WTC11 (cell line): ENCODE measurements around the gene PROC. TPM values are rescaled to one million over a fixed set of nuclear protein-coding genes. Genes with fewer than 3 reads are reported as not detected.

Experiments used
- ATAC-seq: fragments of 200-7000 bp; cut with Tn5 transposase; 2 replicates; pipeline ENCODE4 v1.10.0; 2021; ENCODE audit warnings: mild to moderate bottlenecking, moderate library complexity
- CTCF ChIA-PET: fragments of 300-600 bp; sonication (Branson Sonifier 250); formaldehyde crosslinking; loops from one replicate; lab custom pipeline; 2021; ENCODE audit warnings: antibody characterized with exemption; lab: Charles Lee
- POLR2A ChIA-PET: fragments of 350-600 bp; sonication (Branson Sonifier 250); formaldehyde crosslinking; loops from one replicate; lab custom pipeline; 2021; ENCODE audit warnings: antibody characterized with exemption; lab: Charles Lee
- DNase-seq: peaks from one replicate; pipeline ENCODE4 v3.0.0; 2021; ENCODE audit warnings: low spot score
- H3K27ac Mint-ChIP-seq: 2 replicates; pipeline ENCODE4 v1.8.0; 2021; ENCODE audit warnings: mixed read lengths
- H3K27me3 Mint-ChIP-seq: 2 replicates; pipeline ENCODE4 v1.8.0; 2021; ENCODE audit warnings: low read depth, mild to moderate bottlenecking, moderate library complexity, mixed read lengths
- H3K36me3 Mint-ChIP-seq: 2 replicates; pipeline ENCODE4 v1.8.0; 2021; ENCODE audit warnings: mixed read lengths
- H3K4me1 Mint-ChIP-seq: 2 replicates; pipeline ENCODE4 v1.8.0; 2022; ENCODE audit warnings: mixed read lengths
- H3K4me3 Mint-ChIP-seq: 2 replicates; pipeline ENCODE4 v1.8.0; 2021; ENCODE audit warnings: mild to moderate bottlenecking, moderate library complexity, mixed read lengths
- H3K9me3 Mint-ChIP-seq: 2 replicates; pipeline ENCODE4 v1.8.0; 2021; ENCODE audit warnings: mixed read lengths
- ARID4B ChIP-seq: sonication (generic); formaldehyde crosslinking; IDR thresholded peaks from 2 replicates; pipeline ENCODE4 v1.8.0; 2023; ENCODE audit warnings: missing genetic modification reagents, mild to moderate bottlenecking, borderline replicate concordance
- CBFB ChIP-seq: sonication (generic); formaldehyde crosslinking; IDR thresholded peaks from 2 replicates; pipeline ENCODE4 v1.8.1; 2022; ENCODE audit warnings: mild to moderate bottlenecking, low read depth, missing genetic modification reagents
- E2F4 ChIP-seq: sonication (generic); formaldehyde crosslinking; IDR thresholded peaks from 2 replicates; pipeline ENCODE4 v1.8.1; 2022; ENCODE audit warnings: low read depth, mild to moderate bottlenecking, moderate library complexity, missing genetic modification reagents, borderline replicate concordance
- EMX1 ChIP-seq: fragments of 250-450 bp; sonication (Bioruptor Pico); IDR thresholded peaks from 2 replicates; pipeline ENCODE4 v1.8.0; 2021; ENCODE audit warnings: mild to moderate bottlenecking
- FOXJ3 ChIP-seq: sonication (generic); formaldehyde crosslinking; IDR thresholded peaks from 2 replicates; pipeline ENCODE4 v1.9.0; 2021; ENCODE audit warnings: missing genetic modification reagents, mild to moderate bottlenecking, borderline replicate concordance
- HMGXB4 ChIP-seq: sonication (generic); formaldehyde crosslinking; IDR thresholded peaks from 2 replicates; pipeline ENCODE4 v1.8.1; 2023; ENCODE audit warnings: mild to moderate bottlenecking, moderate library complexity, missing genetic modification reagents
- IRF2 ChIP-seq: sonication (generic); formaldehyde crosslinking; IDR thresholded peaks from 2 replicates; pipeline ENCODE4 v1.8.0; 2022; ENCODE audit warnings: low read depth, missing genetic modification reagents, borderline replicate concordance
- JAZF1 ChIP-seq: fragments of 250-450 bp; sonication (Bioruptor Pico); IDR thresholded peaks from 2 replicates; pipeline ENCODE4 v1.9.0; 2021; ENCODE audit warnings: moderate library complexity, mild to moderate bottlenecking, inconsistent platforms
- KAT7 ChIP-seq: sonication (generic); formaldehyde crosslinking; IDR thresholded peaks from 2 replicates; pipeline ENCODE4 v1.8.1; 2023; ENCODE audit warnings: missing genetic modification reagents, mild to moderate bottlenecking, borderline replicate concordance
- NFE2L1 ChIP-seq: sonication (generic); formaldehyde crosslinking; IDR thresholded peaks from 2 replicates; pipeline ENCODE4 v1.8.1; 2023; ENCODE audit warnings: missing genetic modification reagents
- NR1H2 ChIP-seq: sonication (generic); formaldehyde crosslinking; IDR thresholded peaks from 2 replicates; pipeline ENCODE4 v1.9.0; 2021; ENCODE audit warnings: mild to moderate bottlenecking, moderate library complexity, missing genetic modification reagents
- NR2C2 ChIP-seq: sonication (generic); formaldehyde crosslinking; IDR thresholded peaks from 2 replicates; pipeline ENCODE4 v1.8.0; 2022; ENCODE audit warnings: mild to moderate bottlenecking, missing genetic modification reagents
- SMAD3 ChIP-seq: sonication (generic); formaldehyde crosslinking; IDR thresholded peaks from 2 replicates; pipeline ENCODE4 v1.8.0; 2022; ENCODE audit warnings: missing genetic modification reagents, mild to moderate bottlenecking, borderline replicate concordance
- TCF7 ChIP-seq: sonication (generic); formaldehyde crosslinking; IDR thresholded peaks from 2 replicates; pipeline ENCODE4 v1.8.0; 2022; ENCODE audit warnings: mild to moderate bottlenecking, low read depth, missing genetic modification reagents, moderate library complexity
- TEAD1 ChIP-seq: sonication (generic); formaldehyde crosslinking; IDR thresholded peaks from 2 replicates; pipeline ENCODE4 v1.8.0; 2022; ENCODE audit warnings: mild to moderate bottlenecking, missing genetic modification reagents
- TP53 ChIP-seq: sonication (generic); formaldehyde crosslinking; IDR thresholded peaks from 2 replicates; pipeline ENCODE4 v1.8.1; 2023; ENCODE audit warnings: mild to moderate bottlenecking, missing genetic modification reagents
- ZNF138 ChIP-seq: sonication (generic); formaldehyde crosslinking; conservative IDR thresholded peaks from 2 replicates; pipeline ENCODE4 v1.8.1; 2022; ENCODE audit warnings: mild to moderate bottlenecking, moderate library complexity, missing genetic modification reagents
- ZNF263 ChIP-seq: sonication (generic); formaldehyde crosslinking; IDR thresholded peaks from 2 replicates; pipeline ENCODE4 v1.8.1; 2022; ENCODE audit warnings: low read depth, mild to moderate bottlenecking, moderate library complexity, missing genetic modification reagents
- ZNF281 ChIP-seq: sonication (generic); formaldehyde crosslinking; IDR thresholded peaks from 2 replicates; pipeline ENCODE4 v1.8.0; 2023; ENCODE audit warnings: mild to moderate bottlenecking, missing genetic modification reagents
- ZNF423 ChIP-seq: fragments of 250-450 bp; sonication (Bioruptor Pico); IDR thresholded peaks from 2 replicates; pipeline ENCODE4 v2.1.2; 2022; ENCODE audit warnings: mild to moderate bottlenecking, moderate library complexity
- ZSCAN18 ChIP-seq: fragments of 250-450 bp; sonication (Bioruptor Pico); IDR thresholded peaks from 2 replicates; pipeline ENCODE4 v2.1.2; 2022; ENCODE audit warnings: mild to moderate bottlenecking, moderate library complexity
- total RNA-seq: library from RNA; stranded (reverse); gene quantifications from 3 replicates; pipeline ENCODE4 v1.2.3, GENCODE V29; 2021
- TF ChIP-seq, protein P1 (sequence below): sonication (generic); formaldehyde crosslinking; IDR thresholded peaks from 2 replicates; pipeline ENCODE4 v1.8.1; 2023; ENCODE audit warnings: mild to moderate bottlenecking, missing genetic modification reagents
- TF ChIP-seq, protein P2 (sequence below): sonication (generic); formaldehyde crosslinking; IDR thresholded peaks from 2 replicates; pipeline ENCODE4 v1.8.1; 2023; ENCODE audit warnings: mild to moderate bottlenecking, missing genetic modification reagents, moderate library complexity

The PROC gene
- total RNA-seq, 1 experiment from 2014 or later: 0.59 TPM

GRCh38 chr2:127377262-127377661, 41.0 kb upstream of the PROC start:
- ATAC-seq (no peak), DNase-seq (no peak)
- POLR2A ChIA-PET: no interaction called here
- Mint-ChIP-seq H3K27ac (no peak overlapping the region), H3K9me3 (peaks cover 50% of the 10 kb centered on the region), H3K36me3 (peaks cover 48% of the 10 kb centered on the region), H3K27me3 (no peaks in the 10 kb centered on the region), H3K4me3 (no peak overlapping the region), H3K4me1 (peaks cover 2% of the 10 kb centered on the region; the same call in 1 of the 2 replicates)
- TF ChIP-seq SMAD3 (CRISPR knock-in tag) (no peak), HMGXB4 (CRISPR knock-in tag) (no peak), IRF2 (no peak), TP53 (no peak), ZNF263 (CRISPR knock-in tag) (no peak), TEAD1 (CRISPR knock-in tag) (no peak), FOXJ3 (no peak), EMX1 (CRISPR knock-in tag) (no peak), E2F4 (CRISPR knock-in tag) (no peak), JAZF1 (CRISPR knock-in tag) (no peak), NR2C2 (no peak), NFE2L1 (CRISPR knock-in tag) (no peak), NR1H2 (CRISPR knock-in tag) (no peak)
- CTCF ChIA-PET: no interaction called here

- Mint-ChIP-seq H3K27ac (no peak overlapping the region), H3K4me1 (no peaks in the 10 kb centered on the region), H3K27me3 (no peaks in the 10 kb centered on the region), H3K9me3 (peaks cover 35% of the 10 kb centered on the region), H3K36me3 (peaks cover 34% of the 10 kb centered on the region), H3K4me3 (no peak overlapping the region)
- ATAC-seq (no peak), DNase-seq (no peak)
- CTCF ChIA-PET: interaction anchor here (0.6 to 1.7 kb wide), 2 partner anchors 12 to 37 kb away, joined by 3 to 5 read pairs; no protein-coding TSS in a partner anchor
- POLR2A ChIA-PET: no interaction called here
- TF ChIP-seq KAT7 (no peak), ZSCAN18 (CRISPR knock-in tag) (no peak), JAZF1 (CRISPR knock-in tag) (no peak), ZNF423 (CRISPR knock-in tag) (no peak), CBFB (no peak), TCF7 (CRISPR knock-in tag) (no peak), ZNF138 (CRISPR knock-in tag) (no peak), ARID4B (CRISPR knock-in tag) (no peak), ZNF281 (CRISPR knock-in tag) (no peak), TEAD1 (CRISPR knock-in tag) (no peak)
- TF ChIP-seq, protein P1, sequence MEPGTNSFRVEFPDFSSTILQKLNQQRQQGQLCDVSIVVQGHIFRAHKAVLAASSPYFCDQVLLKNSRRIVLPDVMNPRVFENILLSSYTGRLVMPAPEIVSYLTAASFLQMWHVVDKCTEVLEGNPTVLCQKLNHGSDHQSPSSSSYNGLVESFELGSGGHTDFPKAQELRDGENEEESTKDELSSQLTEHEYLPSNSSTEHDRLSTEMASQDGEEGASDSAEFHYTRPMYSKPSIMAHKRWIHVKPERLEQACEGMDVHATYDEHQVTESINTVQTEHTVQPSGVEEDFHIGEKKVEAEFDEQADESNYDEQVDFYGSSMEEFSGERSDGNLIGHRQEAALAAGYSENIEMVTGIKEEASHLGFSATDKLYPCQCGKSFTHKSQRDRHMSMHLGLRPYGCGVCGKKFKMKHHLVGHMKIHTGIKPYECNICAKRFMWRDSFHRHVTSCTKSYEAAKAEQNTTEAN: no peak
- TF ChIP-seq, protein P2, sequence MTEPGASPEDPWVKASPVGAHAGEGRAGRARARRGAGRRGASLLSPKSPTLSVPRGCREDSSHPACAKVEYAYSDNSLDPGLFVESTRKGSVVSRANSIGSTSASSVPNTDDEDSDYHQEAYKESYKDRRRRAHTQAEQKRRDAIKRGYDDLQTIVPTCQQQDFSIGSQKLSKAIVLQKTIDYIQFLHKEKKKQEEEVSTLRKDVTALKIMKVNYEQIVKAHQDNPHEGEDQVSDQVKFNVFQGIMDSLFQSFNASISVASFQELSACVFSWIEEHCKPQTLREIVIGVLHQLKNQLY: no peak
Observed at GRCh38 chr2:127378720-127379119, 39.5 kb upstream of the PROC start.
